Measurements from ENCODE around the gene HBS1L.

HBS1L gene

DNA sequence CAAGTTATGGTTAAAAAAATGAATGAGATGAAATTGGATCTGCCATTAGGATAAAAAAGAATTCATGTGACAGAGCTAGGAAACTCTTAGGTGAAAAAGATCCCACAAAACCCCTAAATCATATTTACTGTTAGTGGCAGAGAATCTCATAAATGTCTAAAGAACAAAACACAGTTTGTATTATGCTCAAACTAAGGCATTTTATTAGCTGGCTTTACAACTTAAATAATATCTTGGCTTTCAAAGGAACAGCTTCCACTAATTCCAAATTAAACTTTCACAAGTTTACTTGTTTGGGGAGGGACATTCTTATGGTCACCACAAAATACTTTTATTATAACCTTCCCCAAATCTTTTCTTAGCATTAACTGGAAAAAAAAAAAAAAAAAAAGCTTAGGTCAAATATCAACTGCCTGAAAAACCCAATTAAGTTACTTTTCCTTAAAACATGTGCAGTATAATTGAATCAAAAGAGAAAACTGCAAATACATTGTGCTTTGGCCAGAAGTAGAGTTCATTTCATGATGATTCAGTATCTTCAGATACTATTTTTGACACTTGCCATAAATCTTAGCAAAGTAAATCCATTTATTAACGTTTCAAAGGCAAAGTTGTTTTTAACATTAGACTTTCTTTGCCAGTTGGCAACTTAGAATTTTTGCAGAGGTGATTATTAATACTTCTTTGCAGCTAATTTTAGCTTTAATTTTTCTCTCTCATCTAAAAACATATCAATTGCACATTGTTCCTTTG is 90.0 kb downstream of the HBS1L start:
- Mint-ChIP-seq H3K27ac (no peak overlapping the region), H3K4me3 (no peak overlapping the region), H3K9me3 (no peaks in the 10 kb centered on the region), H3K4me1 (peaks cover 9% of the 10 kb centered on the region), H3K36me3 (peaks cover 68% of the 10 kb centered on the region)
- ATAC-seq (no peak), DNase-seq (ENCODE audit: low spot score in 2 of 2) (no peak)

DNA sequence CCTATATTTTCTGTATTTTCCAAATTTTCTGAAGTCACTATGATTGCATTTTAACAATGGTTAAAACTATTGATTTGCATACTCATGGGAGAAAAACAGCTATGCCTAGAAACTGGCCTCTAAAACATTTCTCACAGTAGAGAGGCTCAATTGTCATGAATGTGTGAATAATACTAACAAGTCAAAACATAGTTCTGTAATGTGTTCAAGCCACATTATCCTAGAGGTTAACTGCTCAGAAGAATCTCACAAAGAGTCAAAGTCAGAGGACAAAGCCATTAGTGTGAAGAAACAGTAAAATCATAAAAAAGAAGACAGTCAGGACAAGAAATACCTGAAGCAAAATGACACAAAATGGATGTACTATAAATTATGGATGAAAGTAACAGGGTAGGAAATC is 92.2 kb downstream of the HBS1L start:
- Mint-ChIP-seq H3K9me3 (no peaks in the 10 kb centered on the region), H3K36me3 (peaks cover 60% of the 10 kb centered on the region), H3K4me1 (peaks cover 9% of the 10 kb centered on the region), H3K27ac (no peak overlapping the region), H3K4me3 (no peak overlapping the region)
- no peak for ATAC-seq
- no peak for DNase-seq (ENCODE audit: low spot score in 2 of 2)

DNA sequence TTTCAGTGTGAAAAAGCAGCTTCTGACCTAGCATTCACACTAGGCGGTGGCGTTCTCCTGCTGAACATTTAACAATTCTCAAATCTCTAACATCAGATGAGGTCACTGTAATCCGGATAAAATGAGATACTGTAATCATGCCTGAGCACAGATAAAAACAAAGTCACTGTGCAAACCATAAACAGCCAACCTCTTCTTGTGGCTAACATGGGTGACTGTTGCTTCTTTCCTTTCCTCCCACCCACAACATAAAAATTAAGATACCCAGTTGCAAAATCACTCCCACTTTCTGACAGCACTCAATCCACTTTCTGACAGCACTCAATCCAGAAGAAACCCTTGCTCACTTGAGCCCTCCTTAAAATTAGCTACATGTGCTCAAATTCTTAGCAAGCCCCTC is 93.3 kb downstream of the HBS1L start:
- ATAC-seq: peak; percentile 54
- H3K36me3 Mint-ChIP-seq: peaks cover 52% of the 10 kb centered on the region

DNA sequence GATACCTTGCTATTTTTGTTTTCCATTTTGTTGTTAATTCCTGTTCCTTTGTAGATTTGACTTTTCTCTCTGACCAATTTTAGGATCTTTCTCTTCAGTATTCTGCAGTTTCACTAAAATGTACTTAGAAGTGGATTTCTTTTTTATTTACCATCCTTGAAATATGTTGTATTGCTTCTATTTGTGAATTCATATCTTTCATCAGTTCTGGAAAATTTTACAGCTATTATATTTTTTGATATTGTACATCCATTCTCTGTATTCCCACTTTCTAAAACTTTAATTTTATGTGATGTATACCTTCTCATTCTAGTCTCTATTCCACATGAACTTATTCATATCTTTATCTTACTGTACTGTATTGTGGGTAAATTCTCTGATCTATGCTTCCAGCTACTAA is 95.0 kb downstream of the HBS1L start:
- Mint-ChIP-seq H3K4me1 (peaks cover 9% of the 10 kb centered on the region), H3K36me3 (peaks cover 35% of the 10 kb centered on the region)

More for the DNA sequence above, 93.3 kb downstream of the HBS1L start:
- Mint-ChIP-seq H3K4me1 (peaks cover 9% of the 10 kb centered on the region), H3K27ac (no peak overlapping the region), H3K4me3 (no peak overlapping the region), H3K9me3 (no peaks in the 10 kb centered on the region)
- DNase-seq (ENCODE audit: low spot score in 2 of 2): no peak

DNA sequence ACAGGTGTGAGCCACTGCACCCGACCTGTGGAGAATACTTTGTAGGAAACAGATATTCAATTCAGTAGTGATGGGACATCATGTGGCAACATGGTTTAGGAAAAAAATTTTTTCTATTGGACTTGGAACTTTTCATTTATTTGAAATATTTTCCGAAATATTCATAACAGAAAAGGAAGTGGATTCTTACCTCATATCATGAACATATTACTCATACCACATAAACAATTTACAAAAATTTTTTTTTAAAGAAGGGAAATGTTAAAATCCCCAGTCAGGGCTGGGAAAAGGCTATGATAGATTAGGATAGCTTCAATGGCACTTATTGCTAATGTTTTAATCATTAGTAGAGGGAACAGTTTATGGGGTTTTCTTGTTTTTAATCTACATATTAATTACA is 97.9 kb downstream of the HBS1L start:
- no peak for DNase-seq (ENCODE audit: low spot score in 2 of 2)
- Mint-ChIP-seq H3K9me3 (no peaks in the 10 kb centered on the region), H3K4me3 (no peak overlapping the region), H3K27ac (no peak overlapping the region), H3K36me3 (peaks cover 10% of the 10 kb centered on the region), H3K4me1 (peaks cover 8% of the 10 kb centered on the region)
- no peak for ATAC-seq

More for the DNA sequence above, 95.0 kb downstream of the HBS1L start:
- H3K27ac Mint-ChIP-seq: no peak overlapping the region
- no peak overlapping the region for H3K4me3 Mint-ChIP-seq
- H3K9me3 Mint-ChIP-seq: no peaks in the 10 kb centered on the region
- ATAC-seq (no peak), DNase-seq (ENCODE audit: low spot score in 2 of 2) (no peak)

DNA sequence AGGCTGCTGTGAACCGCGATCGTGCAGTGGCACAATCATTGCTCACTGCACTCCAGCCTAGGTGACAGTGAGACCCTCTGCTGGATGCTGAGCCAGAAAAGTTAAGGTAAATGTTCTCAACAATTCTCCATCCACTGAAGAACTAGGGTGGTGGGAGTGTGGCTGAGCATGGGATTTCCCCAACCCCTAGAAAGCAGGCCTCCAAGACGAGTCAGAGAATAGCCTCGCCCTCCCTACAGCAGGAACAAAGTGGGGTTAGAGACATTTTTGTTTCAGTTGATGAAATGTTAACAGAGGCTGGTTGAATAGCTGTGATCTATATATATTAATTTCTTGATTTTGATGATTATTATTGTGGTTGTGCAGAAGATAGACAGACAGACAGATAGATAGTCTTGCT is 98.6 kb downstream of the HBS1L start:
- DNase-seq (ENCODE audit: low spot score in 2 of 2) (no peak), ATAC-seq (peak; percentile 47)
- Mint-ChIP-seq H3K36me3 (peaks cover 4% of the 10 kb centered on the region), H3K4me3 (no peak overlapping the region), H3K27ac (no peak overlapping the region), H3K9me3 (no peaks in the 10 kb centered on the region), H3K4me1 (peaks cover 2% of the 10 kb centered on the region)

DNA sequence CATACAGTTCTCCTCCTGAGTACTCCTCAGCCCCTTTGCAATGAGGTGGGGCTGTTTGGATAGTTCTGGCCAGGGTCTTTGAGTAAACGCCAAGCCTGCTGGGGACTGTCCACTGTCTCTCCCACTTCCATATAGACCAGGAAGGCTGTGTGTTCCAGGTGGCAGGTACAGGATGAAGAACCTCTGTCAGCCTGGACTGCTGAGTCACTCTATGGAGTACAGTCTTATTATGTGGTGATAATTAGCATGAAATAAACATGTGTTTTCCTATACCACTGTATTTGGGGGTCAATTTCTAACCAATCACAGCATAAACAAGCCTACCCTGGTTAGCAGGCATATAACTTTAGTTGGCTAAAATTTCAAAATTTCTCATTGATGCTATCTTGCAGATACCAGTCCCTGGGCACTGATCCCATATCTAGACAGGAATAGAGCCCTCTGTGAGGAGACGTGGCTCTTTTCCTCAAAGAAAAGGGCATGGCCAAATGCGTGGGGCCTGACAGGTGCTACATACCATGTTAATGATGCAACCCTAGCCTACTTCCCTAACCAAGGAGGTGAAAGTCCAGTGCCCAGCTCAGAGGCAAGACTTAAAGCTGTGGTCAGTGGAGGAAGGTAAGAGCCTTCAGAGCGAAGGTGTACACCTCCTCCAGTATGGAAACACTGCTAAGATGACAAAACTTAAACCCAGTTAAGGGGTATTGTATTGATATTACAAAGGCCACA is 100.2 kb downstream of the HBS1L start:
- ATAC-seq (no peak), DNase-seq (ENCODE audit: low spot score in 2 of 2) (no peak)
- no peaks in the 10 kb centered on the region for H3K4me1 Mint-ChIP-seq
- H3K27ac Mint-ChIP-seq: no peak overlapping the region
- H3K36me3 Mint-ChIP-seq: no peaks in the 10 kb centered on the region
- H3K4me3 Mint-ChIP-seq: no peak overlapping the region
- H3K9me3 Mint-ChIP-seq: no peaks in the 10 kb centered on the region

DNA sequence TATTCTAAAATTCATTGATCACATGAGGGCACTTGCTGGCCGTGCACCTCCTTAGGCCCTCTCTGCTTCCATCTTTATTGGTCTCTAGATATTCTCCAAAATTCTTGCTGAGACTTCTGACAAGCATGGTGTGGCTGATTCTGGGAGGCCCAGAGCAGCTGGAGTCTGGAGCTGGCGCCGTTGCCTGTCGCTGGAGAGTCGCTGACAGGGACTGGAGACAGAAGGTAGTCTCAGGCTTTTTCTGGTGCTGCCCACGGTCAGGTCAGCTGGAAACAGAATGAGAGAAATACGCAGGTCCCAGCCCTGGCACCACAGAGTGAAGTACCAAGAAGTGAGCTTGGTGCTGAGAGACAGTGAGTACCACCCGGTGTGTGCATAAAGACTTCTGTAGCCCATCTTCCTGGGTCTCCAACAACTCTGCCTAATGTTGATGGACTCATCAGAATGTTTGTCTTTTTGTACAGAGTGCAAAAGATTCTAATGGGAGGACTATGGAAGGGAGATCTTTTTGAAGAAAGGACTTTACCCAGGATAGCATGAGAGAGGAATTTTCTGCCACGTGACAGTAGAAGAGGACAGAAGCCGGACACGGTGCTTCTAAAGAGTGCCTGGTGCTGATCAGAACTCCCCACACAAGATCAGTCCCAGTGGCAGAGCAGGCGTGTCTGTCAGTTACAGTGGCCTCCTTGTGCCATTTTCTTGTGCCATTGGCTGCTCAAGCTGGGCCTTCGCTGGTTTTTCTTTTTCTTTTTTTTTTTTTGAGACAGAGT is 102.9 kb downstream of the HBS1L start:
- Mint-ChIP-seq H3K4me3 (no peak overlapping the region), H3K27ac (no peak overlapping the region), H3K9me3 (no peaks in the 10 kb centered on the region), H3K4me1 (no peaks in the 10 kb centered on the region), H3K36me3 (no peaks in the 10 kb centered on the region)
- DNase-seq (ENCODE audit: low spot score in 2 of 2): no peak
- no peak for ATAC-seq

DNA sequence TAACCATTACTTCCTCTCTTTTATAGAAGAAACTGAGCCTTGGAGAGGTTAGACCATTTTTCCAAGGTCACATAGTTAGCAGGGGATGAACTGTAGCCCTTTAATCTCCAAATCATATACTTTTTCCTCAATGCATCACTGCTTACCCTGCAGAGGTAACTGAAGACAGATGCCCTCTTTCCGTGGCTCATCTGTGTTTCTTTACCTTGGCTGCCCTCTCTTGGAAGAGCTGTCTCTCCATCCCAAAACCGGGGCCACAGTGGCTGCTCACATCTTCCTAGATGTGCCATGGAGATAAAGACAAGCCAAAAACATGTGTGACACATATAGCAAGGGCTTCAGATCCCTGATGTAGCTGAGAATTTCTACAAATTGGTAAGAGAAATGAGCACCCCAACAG is 104.1 kb downstream of the HBS1L start:
- Mint-ChIP-seq H3K9me3 (no peaks in the 10 kb centered on the region), H3K4me1 (no peaks in the 10 kb centered on the region), H3K27ac (no peak overlapping the region), H3K4me3 (no peak overlapping the region), H3K36me3 (no peaks in the 10 kb centered on the region)
- ATAC-seq (no peak), DNase-seq (ENCODE audit: low spot score in 2 of 2) (no peak)

DNA sequence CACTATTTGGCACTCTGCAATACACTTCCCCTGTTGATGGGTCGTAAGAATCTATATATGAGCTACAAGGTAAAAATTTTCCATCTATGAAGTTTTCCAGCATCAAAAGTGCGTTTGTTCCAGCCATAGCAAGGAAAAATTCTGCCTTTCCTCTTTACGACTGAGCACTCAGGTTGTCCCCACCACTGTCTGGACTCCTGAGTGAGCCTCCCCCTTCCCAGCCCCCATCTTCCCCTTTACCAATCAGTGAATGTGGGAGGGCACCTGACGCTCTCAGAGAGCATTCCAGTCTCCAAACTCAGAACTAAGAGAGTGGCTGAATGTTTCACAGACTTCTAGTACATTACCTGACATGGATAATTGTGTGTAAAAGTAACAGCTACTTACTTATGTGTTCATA is 104.7 kb downstream of the HBS1L start, which contains the start of gene ALDH8A1:
TSS of gene ALDH8A1 (minus strand) at position 175 of the 400 bp plus-strand sequence. CDS start at position 127, 48 bp downstream.
- H3K36me3 Mint-ChIP-seq: no peaks in the 10 kb centered on the region
- H3K9me3 Mint-ChIP-seq: no peaks in the 10 kb centered on the region
- no peak for DNase-seq (ENCODE audit: low spot score in 2 of 2)

DNA sequence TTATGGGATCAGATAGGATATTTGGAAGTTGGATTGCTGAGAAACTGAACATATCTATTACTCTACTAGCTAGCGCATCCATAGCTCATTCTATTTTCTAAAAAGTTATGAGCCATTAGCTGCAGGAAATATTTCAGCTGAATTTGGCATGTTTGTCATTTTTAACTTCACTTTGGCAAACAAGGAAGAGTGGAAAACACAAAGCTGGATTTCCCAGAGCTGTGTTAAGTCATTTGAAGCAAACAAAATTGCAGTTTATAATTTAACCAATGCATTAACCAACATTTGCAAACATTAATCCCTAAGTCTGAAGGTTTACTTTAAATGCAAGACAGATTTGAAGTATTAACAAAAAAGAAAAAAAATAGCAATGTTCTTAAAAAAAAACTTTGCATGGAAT is 105.9 kb downstream of the HBS1L start:
- Mint-ChIP-seq H3K4me1 (no peaks in the 10 kb centered on the region), H3K27ac (no peak overlapping the region), H3K9me3 (no peaks in the 10 kb centered on the region), H3K4me3 (no peak overlapping the region), H3K36me3 (no peaks in the 10 kb centered on the region)
- ATAC-seq (no peak), DNase-seq (ENCODE audit: low spot score in 2 of 2) (no peak)

More for the DNA sequence above, 104.7 kb downstream of the HBS1L start, which contains the start of gene ALDH8A1:
- Mint-ChIP-seq H3K4me1 (no peaks in the 10 kb centered on the region), H3K4me3 (no peak within 1 kb of the TSS), H3K27ac (no peak within 1 kb of the TSS)
- ATAC-seq: no peak

DNA sequence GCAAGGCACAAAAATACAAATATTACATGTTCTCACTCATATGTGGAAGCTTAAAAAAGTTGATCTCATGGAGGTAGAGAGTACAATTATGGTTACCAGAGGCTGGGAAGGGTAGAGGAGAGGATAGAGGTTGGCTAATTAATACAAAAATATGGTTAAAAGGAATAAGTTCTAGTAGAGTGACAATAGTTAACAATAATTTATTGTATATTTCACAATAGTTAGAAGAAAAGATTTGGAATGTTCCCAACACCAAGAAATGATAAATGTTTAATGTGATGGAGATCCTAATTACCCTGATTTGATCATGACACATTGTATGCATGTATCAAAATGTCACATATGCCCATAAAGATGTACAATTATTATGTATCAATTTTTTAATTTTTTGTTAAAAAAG is 106.5 kb downstream of the HBS1L start:
- no peak for DNase-seq (ENCODE audit: low spot score in 2 of 2)
- H3K4me1 Mint-ChIP-seq: no peaks in the 10 kb centered on the region
- H3K27ac Mint-ChIP-seq: no peak overlapping the region
- H3K9me3 Mint-ChIP-seq: no peaks in the 10 kb centered on the region
- H3K4me3 Mint-ChIP-seq: no peak overlapping the region
- ATAC-seq: no peak
- no peaks in the 10 kb centered on the region for H3K36me3 Mint-ChIP-seq

DNA sequence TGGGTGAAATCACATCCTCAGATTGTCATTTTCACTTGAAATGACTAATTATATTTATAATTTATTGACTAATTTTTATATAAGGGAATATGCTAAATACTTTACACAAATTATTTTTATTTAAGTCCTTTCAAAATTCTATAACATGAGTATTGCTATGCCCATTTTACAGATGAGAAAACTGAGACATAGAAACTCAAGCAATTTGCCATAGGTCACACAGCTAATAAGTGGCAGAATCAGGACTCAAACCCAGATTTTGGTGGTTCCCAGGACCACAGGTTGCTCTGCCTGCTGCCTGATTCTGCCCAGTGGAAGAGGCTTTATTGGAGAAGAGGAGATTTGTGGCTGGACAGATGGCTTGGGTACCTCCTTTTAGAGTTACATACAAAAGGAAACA is 109.6 kb downstream of the HBS1L start:
- H3K4me1 Mint-ChIP-seq: no peaks in the 10 kb centered on the region
- no peaks in the 10 kb centered on the region for H3K9me3 Mint-ChIP-seq
- H3K27ac Mint-ChIP-seq: no peak overlapping the region
- no peak overlapping the region for H3K4me3 Mint-ChIP-seq
- no peak for ATAC-seq
- H3K36me3 Mint-ChIP-seq: no peaks in the 10 kb centered on the region
- no peak for DNase-seq (ENCODE audit: low spot score in 2 of 2)

DNA sequence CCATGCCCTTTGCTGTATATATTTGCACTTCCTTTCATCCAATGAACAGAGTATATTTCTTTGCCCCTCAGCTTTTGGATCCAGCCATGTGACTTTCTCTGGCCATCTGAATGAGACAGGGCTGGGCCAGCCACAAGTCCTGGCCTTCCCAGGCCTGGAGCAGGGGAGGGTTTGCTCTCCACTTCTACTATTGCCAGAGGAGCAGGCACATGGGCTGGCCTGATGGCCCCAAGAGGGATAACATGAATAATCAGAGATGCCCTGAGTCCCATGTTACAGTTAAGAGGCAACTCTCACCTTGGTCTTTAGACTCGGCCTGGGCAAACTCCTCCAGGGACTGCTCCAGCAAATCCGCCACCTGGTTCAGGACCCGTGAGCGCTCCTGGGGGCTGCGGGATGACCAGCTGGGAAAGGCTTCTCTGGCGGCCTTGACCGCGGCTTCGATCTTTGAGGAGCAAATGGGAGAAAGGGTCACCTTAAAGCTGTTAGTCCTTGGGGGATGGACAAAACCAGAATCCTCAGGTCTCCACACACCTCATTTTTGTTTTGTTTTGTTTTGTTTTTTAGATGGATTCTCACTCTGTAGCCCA is 111.0 kb downstream of the HBS1L start:
- Mint-ChIP-seq H3K9me3 (no peaks in the 10 kb centered on the region), H3K27ac (no peak overlapping the region), H3K36me3 (no peaks in the 10 kb centered on the region), H3K4me1 (peaks cover 13% of the 10 kb centered on the region), H3K4me3 (no peak overlapping the region)
- no peak for DNase-seq (ENCODE audit: low spot score in 2 of 2)
- ATAC-seq: no peak

DNA sequence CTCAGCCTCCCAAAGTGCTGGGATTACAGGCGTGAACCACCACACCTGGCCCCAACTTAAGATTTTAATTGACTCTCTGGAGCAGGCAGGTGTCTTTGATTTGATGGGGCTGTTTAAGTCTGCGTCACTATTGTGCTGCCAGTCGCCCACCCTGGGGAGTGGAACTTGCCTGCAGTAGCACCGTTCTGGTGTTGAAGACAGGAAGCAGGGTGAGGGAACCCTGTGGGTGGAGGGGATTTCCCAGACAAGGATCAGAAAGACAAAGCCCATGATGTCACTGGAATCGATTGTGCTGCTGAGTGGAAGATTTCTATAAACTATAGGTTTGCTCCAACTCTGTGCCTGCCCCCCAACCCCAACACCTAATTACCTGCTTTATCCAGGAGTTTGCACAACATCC is 115.7 kb downstream of the HBS1L start:
- peaks cover 13% of the 10 kb centered on the region for H3K4me1 Mint-ChIP-seq
- H3K9me3 Mint-ChIP-seq: no peaks in the 10 kb centered on the region
- no peaks in the 10 kb centered on the region for H3K36me3 Mint-ChIP-seq
- peak overlapping the region; percentile 13 for H3K4me3 Mint-ChIP-seq
- H3K27ac Mint-ChIP-seq: no peak overlapping the region
- ATAC-seq (peak; percentile 96), DNase-seq (ENCODE audit: low spot score in 2 of 2) (peak in 1 of 2 donors; percentile 25)
